Cardiac septum (tissue), 1 donor: Measurements from ENCODE around the gene AXIN2. TPM values are rescaled to one million over a fixed set of nuclear protein-coding genes. Genes with fewer than 3 reads are reported as not detected.

ENCODE experiments used
- DNase-seq: peaks from one replicate; pipeline ENCODE4 v3.0.0-alpha.2; 2020; ENCODE audit warnings: low spot score
- intact Hi-C: fragments of 100-400 bp; cut with DNase I; formaldehyde crosslinking; loops from one replicate; pipeline ENCODE4 v1.14.0; 2022
- total RNA-seq: library from RNA; stranded (reverse); fragmentation: NEBNext Ultra II Directional; extraction: Animal tissue kit (Norgen Biotek cat#: 25700); gene quantifications from one replicate; pipeline ENCODE4 v1.2.1, GENCODE V29; 2021
- donor health status: DM: no; HTN: no; CAD: no.

Gene AXIN2
- total RNA-seq, 1 donor from 2014 or later, result 12.4 TPM

- DNase-seq, result no peak
- intact Hi-C loops, result no loop called here
These were observed 25.5 kb upstream of the AXIN2 start for GRCh38 chr17:65586899-65587298.

GRCh38 chr17:65584604-65585521 is 23.4 kb upstream of the AXIN2 start:
- intact Hi-C loops, result no loop called here
- no peak for DNase-seq

- no peak for DNase-seq
- intact Hi-C loops, result no loop called here
These were observed 22.6 kb upstream of the AXIN2 start for GRCh38 chr17:65583921-65584603.

DNA sequence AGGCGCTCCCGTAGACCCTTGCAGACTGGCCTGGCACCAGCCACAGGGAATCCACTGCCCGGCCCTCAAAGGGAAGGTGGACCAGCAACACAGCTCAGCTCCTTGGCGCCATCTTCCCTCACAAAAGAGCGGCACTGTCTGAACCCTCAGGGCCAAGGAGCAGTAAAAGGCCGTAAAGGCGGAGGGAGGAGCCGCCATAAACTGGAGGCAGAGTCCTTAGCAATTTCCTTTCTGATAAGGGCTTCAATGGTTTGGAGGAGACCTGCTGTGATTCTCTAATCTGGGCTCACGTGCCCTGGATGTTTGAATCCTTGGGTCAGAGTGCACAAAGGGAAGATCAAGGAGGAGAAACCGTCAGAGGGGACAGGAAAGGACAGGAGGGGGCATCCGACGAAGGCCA is 15.5 kb upstream of the AXIN2 start:
- DNase-seq, result no peak
- intact Hi-C loops, result no loop called here

DNA sequence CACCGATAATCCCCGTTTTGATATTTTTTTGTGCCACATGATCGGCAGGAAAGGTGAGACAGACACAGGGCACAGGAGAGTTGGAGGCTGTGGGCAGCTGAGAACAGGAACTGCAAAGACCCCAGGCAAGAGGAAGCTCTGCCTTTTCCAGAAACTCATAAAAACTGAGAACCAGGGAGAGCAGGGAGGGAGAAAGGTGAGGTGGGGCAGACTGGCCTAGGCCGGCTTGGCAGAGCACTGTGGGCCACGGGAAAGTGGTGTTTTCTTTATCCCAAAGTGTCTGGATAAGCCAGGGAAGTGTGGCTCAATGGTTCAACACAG is 11.8 kb upstream of the AXIN2 start:
- intact Hi-C loops, result no loop called here
- no peak for DNase-seq

GRCh38 chr17:65572581-65573281 is 11.3 kb upstream of the AXIN2 start:
- no peak for DNase-seq
- intact Hi-C loops, result no loop called here

- intact Hi-C loops, result no loop called here
- no peak for DNase-seq
These were observed 10.7 kb upstream of the AXIN2 start for GRCh38 chr17:65572186-65572580.

DNA sequence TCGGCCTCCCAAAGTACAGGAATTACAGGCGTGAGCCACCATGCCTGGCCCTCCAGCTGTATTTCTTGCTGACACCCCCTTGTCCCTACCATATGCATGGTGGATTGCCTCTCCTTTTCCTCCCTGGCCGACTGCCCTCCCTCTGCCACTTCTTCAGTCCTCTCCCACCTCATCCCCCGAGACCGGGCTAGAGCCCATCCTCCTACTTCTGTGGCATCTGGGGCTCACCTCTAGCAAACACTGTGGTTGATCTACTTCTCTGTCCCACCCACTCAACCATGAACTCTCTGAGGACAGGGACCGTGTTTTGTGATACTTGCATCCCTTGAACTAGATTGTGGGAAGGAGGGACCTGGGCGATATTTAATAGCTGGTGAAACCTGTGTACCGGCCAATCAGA is 7.5 kb upstream of the AXIN2 start:
- intact Hi-C loops, result no loop called here
- no peak for DNase-seq

DNA sequence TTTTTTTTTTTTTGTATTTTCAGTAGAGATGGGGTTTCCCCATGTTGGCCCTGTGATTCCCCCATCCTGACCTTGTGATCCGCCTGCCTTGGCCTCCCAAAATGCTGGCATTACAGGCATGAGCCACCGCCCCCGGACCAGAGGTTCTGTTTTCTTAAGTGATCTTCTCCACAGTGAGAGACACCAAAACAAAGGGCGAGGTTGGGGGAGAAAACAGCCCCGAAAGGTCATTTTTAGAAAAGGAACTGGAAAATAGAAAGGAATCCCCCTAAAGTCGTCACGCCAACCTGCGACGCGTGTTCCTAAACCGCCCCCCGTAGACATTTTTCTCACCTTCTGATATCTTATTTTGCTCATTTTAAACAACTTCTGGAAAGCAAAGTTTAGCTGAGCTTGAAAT is 6.1 kb upstream of the AXIN2 start:
- intact Hi-C loops, result no loop called here
- no peak for DNase-seq

DNA sequence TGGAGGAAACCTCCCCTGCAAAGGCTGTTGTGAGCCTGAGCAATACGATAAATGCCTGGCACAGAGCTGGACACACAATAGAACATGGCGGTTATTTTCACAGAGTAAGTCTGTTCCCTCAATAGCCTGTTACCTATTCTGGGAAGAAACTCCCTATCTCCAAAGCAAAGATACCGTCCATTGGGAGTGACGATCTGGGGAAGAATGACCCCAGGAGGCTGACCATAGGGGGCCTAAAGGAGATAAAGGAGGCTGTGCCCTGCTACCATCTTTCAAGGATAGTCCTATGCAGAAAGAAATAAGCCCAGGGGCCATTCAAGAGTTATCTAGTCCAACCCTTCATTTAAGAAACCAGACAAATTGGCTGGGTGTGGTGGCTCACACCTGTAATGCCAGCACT is 4.1 kb upstream of the AXIN2 start:
- intact Hi-C loops, result no loop called here
- DNase-seq, result no peak

- DNase-seq, result no peak
- intact Hi-C loops, result no loop called here
These were observed 3.3 kb upstream of the AXIN2 start for GRCh38 chr17:65564793-65565192.

DNA sequence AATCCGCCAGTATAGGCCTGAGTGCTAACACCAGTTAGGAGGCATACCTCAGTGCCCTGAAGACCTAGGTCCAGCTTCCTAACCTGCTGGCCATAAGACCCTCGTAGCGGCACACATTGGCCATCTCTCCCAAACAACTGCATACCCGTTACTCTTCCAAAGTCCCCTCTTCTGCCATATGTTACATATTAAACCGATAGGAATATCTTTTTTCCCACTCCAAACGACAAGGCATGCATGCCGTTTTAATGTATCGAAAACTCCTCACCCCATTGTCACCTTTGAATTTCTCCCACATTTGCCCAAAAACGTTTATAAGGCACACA is 721 bp upstream of the AXIN2 start:
- no peak for DNase-seq

DNA sequence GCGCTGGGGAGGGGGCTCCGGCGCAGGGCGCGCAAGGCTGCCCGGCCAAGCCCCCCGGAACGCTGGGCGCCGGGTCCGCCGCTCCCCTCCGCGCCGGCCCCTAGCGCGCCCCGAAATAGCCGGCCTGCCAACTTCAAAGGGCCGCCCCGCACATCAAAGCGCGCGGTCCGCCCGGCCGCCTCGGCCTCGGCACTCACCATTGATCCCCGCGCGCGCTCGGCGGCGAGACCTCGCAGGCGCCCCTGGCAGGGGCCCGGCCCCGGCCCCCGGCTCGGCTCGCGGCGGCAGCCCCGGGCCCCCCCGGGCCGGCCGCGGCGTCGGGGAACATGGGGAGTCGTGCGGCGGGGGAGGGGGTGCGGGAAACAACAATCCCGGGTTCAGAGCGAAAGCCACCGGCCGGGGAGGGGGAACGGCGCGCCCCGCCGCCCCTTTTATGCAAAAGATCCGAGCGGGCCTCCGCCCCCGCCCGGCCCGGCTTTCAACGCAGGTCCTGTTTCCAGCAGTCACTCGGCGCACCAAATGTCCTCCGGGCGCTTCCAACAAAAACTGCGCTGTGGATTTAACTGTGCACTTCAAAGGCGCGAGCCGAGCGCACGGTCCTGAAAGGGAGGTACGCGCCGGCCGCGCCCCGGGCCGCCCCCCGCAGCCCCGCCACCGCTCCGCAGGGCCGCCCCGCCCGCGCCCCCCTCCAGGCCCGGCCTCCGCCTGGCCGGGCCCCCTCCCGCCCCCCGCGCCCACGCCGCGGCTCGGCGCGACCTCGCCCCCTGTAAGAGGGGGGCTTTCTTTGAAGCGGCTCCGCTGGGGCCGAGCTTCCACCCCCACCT is 608 bp downstream of the AXIN2 start:
- intact Hi-C loops, result no loop called here
- DNase-seq, result peak; percentile 85

More for the DNA sequence above, 721 bp upstream of the AXIN2 start:
- intact Hi-C loops, result no loop called here

DNA sequence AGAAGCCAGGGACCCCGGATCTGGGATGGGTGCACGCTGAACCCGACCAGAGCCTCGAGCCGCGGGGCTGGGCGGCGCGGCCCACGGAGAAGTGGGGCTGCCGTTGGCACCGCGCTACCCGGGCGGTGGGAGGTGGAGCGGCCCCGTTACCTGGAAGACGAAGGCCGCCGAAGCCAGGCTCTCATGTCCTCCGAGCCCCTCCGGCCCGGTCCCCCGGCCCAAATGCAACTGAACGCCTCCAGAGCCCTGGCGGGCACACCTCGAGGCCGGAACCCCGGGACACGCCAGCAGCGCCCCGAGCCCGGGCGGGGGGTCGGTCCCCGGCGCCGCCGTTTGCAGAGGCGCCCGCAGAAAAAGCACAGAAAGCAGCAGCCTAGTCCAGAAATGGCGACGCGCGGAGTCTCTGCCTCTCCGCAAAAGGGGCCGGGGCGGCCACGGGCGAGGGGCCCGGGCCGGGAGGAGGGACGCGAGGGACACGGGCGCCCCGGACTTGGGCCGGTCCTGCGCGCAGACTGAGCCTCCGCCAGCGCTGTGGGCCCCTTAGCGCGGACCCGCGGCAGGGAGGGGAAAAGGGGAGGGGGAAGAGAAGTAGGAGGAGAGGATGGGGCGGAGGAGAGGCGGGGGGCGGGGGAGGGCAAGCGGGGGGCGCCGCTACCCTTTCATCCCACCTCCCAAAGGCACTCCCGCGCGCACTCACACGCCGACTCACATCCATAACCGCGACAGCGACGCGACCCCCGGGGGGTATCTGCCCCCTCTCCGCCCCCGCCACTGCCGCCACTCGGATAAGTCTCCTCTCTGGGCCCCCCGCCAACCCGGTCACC is 1.4 kb downstream of the AXIN2 start:
- DNase-seq, result no peak
- intact Hi-C loops, result loop anchor here (5.0 to 10.0 kb wide), 3 partner anchors 192 to 615 kb away; no protein-coding TSS in a partner anchor

- no peak for DNase-seq
- intact Hi-C loops, result loop anchor here (5.0 to 10.0 kb wide), 3 partner anchors 193 to 615 kb away; no protein-coding TSS in a partner anchor
These were observed 2.0 kb downstream of the AXIN2 start for GRCh38 chr17:65559461-65559803.

DNA sequence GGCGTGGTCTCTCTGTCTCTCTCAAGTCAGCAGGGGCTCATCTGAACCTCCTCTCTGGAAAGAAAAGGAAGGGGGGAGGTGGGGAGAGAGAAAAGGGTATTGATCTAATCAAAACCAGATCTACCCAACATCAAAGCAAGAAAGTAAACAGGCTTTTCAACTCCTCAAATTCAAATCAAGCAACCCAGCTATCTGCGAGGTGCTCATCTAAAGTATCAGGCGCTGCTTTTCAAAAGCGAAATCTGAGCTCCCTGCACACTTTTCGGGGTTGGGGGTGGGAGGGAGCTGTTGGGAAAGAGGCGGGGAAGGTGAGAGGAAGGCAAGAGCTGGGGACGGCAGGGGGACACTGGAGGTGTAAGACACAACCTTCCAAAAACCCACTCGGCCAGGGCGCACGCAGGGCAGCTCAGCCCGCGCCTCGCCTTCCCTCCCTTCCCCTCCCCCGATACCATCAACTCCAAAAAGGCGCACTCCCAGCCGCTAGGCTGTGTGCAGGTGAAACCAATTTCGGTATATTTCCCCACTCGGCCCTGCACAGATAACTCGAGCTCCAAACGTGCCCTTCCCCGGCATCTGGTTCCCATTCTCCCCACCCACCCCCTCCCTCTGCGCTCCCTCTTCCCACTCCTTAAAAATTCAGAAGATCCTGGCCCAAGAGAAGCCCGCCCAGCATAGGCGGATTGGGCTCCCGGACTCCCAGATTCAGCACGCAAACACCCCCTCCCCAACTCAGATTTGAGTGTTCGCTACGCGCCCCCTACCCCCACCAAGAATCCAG is 2.6 kb downstream of the AXIN2 start:
- DNase-seq, result no peak
- intact Hi-C loops, result loop anchor here (5.0 to 10.0 kb wide), 3 partner anchors 193 to 616 kb away; no protein-coding TSS in a partner anchor

GRCh38 chr17:65558311-65558682 is 3.2 kb downstream of the AXIN2 start:
- no peak for DNase-seq
- intact Hi-C loops, result loop anchor here (5.0 to 10.0 kb wide), 3 partner anchors 194 to 617 kb away; no protein-coding TSS in a partner anchor
